Lung microvascular endothelial cell (primary cell): ENCODE measurements around the gene KCNN3. TPM values are rescaled to one million over a fixed set of nuclear protein-coding genes. Genes with fewer than 3 reads are reported as not detected.
A peak's percentile ranks its signal among the peaks of the same experiment; 100 is the strongest.

Source experiments
- DNase-seq, 2 donors: peaks; one replicate each; pipeline versions ENCODE4 v3.0.0 to v3.0.0-alpha.2; 2010; ENCODE audit warnings: low read depth in 2 of 2
- total RNA-seq: library from RNA; depleted of rRNA; stranded (reverse); fragments of >200 nt; gene quantifications from 2 replicates; pipeline ENCODE4 v1.2.1, GENCODE V29; 2014

Gene KCNN3
- total RNA-seq, 1 donor from 2014 or later = 0.99 TPM

DNA sequence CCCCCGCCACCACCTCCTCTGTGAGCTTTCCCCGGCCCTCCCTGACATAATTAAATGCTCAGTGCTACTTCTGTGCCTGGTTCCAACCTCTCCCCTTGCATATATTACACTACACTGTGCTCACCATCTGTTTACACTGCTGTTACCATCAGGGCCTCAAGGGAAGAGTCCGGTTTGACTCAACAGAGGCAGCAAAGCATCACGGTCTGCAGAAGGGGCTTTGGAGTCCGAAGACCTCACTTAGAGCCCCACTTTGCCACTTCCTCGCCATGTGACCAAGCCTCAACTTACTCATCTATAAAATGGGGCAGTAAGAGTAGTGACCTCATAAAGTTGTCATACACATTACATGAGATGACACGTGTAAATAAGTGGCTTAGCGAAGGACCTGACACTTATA is 27.4 kb downstream of the KCNN3 start:
- no peak for DNase-seq

DNA sequence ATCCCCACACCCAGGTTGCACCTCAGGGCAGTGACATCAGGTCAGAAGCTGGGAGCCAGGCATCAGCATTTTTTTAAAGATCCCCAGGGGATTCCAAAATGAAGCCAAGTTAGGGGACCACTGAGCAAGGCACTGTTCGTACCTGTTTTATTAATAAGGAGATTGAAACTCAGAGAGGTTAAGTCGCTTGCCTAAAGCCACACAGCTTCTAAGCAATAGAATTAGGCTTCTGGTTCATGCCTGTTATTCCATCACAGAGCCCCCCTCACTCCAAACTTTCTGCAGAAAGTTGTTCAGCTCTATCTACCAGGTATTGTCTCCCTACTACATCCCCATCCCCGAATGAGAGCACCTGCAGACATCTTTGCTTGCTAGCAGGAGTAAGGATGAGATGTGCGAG is 28.7 kb downstream of the KCNN3 start:
- no peak for DNase-seq

DNA sequence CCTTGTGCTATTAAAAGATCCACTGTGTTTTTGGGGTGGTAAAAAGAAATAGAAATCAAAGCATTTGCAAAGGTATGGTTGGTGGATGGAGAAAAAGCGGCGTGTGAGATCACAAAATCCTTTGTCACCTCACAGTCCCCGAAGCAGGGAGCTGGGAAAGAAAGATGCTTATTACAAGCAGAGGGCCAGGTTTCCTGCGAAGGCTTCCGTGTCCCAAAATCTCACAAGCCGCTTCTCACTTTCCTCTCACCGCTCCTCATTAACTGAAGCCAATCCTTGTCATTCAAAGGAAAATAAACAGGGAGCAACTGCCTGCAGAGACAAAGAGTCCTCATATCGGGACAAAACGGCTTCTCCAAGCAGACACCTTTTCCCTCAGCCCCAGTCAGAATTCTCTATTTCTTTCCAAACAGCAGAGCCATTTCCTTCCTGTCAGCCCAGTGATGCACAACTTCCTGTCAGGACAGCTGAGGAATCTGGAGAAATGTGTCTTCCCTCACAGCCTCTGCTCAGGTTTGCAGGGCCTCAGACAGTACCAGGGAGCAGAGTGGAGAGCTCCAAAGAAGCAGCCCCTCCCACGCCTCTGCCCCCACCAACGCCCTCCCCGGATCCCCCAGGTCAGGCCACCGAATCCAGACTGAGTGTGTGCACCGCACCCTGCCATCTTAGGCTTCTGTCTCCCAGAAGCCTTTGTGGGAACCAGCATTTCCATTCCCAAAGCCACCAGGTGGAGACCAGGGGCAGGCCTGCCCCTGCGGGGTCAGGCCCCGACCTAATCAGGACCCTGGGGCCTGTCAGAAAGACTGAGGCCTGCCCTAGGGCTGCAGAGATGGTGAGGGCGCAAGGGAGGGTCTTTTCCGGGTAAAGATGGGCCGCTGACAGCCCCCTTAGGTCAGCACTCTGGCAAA is 29.6 kb downstream of the KCNN3 start:
- peak; percentile 41 to 71 for DNase-seq

DNA sequence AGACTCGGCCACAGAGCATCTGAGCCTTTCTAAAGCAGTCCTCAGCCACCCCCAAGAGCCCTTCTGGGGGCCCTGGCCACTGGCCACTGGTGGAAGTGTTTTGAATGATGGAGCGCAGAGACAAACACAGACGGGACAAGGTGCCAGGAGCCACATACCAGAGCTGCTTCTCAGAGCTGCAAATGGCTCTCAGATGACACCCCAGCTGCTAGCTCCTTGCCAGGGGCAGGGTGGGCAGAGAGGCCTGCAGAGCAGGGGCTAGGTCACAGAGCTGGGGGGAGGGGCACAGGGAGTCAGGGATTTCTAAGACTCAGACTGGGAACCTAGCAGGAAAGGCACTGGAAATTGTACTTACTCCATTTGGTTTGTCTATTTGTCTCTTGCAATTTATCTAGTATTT is 30.4 kb downstream of the KCNN3 start:
- no peak for DNase-seq

DNA sequence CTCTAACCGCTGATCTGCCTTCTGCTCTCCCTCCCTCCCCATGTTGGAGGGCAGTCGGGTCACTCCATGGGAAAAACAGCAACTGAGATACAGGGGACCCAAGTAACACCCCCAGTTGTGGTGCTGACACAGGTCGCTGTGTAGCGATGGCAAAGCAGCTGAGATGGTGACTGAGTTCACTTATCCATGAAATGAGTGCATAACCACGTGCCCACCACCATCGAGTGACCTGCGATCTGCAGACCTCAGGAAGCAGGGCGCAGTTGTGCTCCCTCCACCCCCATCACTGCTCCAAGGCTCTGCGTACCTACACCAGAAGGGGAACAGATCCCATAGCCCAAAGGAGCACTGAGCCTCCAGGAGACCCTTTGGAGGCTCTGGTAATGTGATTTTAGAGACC is 31.1 kb downstream of the KCNN3 start:
- no peak for DNase-seq

DNA sequence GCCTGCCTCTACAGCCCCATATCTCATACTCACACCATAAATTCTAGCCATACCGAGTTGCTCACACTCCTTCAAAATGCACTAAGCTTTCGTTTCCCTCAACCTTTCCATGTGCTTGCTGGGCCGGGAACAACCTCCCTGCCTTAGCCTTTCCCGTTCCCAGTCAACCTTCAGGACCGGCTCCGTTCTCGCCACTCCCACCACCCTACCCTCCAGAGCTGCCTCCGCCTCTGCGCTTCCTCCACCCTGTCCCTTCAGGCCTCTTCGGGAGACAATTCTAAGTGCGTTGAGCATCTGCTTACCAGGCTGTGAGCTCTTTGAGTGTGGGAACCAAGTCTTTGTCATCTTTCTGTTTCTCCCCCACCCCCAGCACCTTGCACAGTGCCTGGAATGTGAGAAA is 31.6 kb downstream of the KCNN3 start:
- DNase-seq = no peak

DNA sequence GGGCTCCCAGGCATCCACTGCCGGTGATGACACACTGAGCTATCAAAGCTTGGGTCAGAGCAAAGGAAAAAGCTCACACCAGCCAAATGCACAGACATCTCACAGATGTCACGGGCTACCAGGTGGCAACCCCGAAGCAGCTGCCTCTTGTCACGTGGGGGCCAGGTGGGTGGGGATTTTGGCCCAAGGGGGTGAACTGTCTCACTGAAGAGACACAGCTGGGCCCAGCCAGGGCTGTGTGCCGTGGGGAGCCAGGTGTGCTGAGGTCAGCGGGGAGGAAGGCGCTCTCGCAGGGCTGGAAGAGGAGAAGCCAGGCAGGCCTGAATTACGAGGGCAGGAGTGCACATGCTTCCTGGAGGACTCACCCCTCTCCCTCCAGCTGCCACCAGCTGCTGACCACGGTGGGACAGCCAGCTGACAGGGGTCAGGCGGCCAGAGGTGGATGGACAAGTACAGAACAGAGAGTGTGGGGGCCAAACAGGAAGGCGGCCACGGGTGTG is 32.4 kb downstream of the KCNN3 start:
- peak in 1 of 2 donors; percentile 26 for DNase-seq

DNA sequence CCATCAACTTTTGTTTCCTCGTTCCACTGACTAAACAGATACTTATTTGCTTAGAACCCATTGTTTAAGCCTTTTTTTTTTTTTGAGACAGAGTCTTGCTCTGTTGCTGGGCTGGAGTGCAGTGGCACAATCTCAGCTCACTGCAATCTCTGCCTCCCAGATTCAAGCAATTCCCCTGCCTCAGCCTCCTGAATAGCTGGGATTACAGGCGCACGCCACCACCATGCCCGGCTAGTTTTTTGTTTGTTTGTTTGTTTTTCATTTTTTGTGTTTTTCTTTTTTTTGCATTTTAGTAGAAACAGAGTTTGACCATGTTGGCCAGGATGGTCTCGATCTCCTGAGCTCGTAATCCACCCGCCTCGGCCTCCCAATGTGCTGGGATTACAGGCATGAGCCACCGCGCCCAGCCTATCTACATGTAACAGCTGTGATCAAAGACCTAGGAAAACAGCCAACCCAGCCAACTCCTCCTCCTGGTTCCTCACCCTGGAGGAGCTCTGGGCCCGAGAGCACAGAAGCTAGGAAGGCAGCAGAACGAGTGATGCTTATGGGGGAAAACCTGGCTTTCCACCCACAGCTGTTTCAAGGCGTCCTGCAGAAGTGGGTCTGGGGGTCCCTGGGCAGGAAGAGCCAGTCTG is 32.9 kb downstream of the KCNN3 start:
- peak; percentile 13 to 26 for DNase-seq

DNA sequence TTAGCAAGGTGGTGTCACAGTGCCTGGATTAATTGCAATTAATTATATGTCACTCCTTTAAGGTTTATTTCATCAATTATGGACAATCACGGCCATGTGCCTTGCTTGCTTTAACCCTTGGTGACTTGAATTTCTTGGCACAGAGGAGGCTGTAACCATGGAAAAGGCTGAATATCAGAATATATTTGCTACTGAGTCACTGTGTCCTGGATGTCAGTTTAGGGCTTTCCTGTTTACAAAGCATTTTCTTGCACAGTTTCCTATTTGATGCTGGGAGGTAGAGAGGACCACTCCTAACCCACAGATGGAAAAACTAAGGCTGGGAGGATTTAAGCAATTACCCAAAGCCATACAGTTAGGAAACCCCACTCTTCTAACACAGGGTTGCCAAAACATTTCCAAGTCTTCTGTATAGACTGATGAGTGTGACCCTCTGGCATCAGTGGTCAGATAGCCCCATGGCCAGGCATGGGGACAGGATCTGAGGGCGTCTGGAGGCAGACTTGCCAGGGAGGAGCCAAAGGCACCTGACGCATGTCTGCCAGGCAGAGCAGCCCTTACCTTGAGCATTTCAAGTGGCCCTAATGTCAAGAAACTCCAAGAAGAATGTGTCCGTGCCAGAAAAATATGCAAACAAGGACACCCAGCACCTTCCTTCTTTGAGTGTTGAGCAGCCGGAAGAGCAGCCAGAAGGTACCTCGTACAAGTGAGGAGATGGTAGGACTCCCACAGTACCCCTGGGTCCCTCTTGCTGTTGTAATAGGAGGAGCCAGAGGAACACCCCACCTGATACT is 34.4 kb downstream of the KCNN3 start:
- peak; percentile 79 to 82 for DNase-seq

DNA sequence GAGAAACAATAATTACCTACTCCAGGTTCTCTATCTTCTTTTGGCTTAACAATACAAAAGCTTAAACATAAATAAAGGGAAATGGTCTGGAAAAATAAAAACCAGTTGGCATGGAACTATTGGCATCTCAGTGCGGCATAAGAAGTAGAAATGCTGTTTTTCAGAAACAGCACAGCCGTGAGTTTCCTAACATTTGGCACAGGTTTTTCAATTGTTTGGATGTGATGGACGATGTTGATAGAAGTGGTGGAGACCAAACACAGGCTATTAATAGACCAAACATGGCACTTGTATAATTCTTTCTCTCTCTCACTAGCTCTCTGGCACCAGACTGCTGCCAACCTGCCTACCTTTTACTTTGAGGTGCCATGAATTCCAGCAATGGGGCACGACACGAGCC is 36.2 kb downstream of the KCNN3 start:
- peak; percentile 45 to 83 for DNase-seq

DNA sequence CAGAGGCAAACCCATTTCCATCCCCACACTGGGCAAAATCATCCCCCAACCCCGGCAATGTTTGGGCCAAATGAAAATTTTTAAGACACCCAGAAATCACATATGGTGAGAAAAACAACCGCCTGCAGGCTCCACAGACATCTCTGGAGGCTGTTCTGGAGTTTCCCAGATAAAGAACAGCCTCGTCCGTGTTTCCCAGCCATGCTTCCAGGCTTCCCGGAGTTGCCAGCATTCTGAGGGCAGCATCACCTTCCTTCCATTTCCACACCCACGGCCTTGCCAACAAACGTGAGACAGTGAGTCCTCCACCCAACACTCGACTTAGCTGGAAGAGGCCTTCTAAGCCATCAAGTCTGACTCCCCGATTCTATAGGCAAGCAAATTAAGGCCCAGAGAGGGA is 36.9 kb downstream of the KCNN3 start:
- no peak for DNase-seq

DNA sequence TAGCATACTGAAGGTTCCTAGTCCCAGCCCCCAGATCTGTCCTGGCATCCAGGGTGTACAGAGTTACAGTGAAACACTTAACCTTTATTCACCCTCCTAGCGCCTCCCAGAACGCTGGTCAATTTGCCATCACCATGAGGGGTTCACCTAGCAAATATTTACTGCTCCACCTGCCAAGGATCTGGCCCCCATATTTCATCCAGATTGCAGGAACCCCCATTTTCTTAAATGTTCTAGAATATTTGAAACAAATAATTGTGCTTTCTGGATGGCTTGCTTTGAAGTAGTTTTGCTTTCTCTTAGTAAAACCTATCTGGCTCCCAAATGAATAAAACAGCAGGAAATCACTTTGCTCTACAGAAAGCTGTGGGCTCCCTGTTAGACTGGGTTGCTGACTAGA is 37.7 kb downstream of the KCNN3 start:
- no peak for DNase-seq

DNA sequence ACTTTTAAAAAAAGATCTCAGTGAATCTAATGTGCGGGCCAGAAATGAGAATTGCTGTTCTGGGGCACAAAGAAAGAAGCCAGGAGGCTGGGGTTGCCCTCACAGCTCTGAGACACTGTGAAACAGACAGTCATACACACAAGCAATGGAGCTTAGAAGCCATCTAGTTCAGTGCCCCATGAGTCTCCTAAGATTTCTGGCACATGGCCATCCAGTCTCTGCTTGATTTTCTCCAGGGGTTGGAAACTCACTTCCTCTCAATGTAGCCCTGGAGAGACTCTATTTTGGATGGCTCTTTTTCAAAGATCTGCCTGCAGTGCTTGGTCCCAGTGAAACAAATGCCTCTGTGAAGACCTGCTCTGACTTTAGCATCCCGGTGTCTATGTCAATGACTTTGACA is 38.6 kb downstream of the KCNN3 start:
- peak in 1 of 2 donors; percentile 65 for DNase-seq

DNA sequence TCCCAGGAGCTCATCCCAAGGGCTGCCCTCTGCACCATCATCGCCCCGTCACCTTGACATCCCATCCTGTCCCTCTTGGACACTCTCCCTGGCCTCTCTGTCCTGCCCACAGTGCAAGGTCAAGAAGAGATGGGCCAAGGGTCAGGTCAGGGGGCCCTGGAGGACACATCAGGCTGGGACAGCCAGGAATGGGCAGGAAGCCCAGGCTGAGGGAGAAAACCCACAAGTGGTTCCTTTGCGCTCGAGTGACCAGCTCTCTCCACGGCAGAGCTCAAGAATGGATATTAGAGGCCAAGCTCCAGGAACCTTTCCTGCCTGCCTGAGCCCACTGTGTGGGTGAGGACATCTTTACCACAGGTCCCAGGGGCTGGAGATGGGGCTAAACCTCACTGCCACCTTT is 41.0 kb downstream of the KCNN3 start:
- DNase-seq = no peak

DNA sequence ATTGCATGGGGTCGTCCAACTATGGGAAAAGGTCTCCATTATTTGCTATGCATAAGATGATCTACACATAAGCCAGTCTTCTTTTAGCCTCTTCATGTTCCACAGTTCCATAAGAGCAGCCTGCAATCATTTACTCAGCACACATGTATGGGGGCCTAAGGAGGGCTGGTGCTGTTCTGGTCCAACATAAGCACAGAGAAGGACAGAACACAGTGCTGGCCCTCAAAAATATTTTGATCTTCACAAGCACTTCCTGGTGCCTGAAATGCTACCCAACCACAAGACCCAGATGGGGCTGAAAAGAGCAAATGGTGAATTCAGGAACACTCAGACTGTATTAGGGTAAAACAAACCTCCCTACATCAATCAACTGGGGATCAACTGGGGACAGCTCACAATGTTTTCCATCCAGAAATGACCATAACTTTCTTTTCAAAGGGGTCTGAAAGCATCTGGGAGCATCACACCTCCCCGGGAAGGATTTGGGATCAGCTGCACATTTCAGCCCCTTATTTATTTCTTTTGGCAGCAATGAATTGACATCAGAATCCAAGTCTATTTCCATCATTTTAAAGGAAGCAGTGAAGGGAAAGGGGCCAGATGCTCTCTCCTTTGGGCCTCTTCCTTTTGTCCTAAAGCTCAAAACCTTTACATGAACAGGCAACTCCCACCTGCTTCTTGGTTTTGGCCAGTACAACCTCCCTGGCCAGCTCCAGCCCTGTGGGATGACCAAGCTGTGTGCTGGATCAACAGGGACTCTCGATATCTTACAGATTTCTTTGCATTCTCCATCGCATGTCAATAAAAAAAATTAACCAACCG is 45.7 kb downstream of the KCNN3 start:
- DNase-seq = no peak

DNA sequence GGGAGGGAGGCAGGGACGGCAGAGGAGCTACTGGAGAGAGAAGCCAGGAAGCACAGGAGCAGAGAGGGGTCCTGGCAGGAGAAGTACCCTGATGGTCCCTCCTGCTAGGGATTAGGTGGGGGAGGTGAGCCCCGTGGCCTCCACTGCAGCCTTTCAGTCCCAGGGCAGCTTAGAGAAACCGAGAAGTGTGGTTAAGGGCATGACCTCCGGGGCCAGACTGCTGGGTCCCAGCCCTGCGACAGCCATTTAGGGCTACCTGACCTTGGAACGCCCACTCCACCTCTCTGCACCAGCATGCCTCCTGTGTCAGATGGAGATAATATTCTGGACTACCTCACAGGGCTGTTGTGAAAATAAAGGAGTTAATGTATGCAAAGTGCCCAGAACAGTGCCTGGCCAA is 47.4 kb downstream of the KCNN3 start:
- no peak for DNase-seq

DNA sequence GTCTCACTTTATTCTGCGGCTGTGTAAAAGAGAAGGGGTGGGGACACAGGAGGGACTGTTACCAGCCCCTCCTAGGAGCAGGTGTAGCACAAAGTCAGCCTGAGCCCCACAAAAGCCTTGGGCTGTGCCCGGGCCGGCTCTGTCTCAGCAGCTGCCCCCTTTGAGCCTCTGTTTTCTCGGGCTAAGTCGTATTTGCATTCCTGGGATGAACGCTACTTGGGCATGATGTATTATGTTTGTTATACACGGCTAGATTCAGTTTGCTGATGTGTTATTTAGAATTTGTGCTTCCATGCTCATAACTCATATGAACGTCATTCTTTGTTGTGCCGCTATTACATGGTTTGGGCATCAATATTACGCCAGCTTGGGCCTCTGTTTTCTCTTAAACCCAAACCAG is 47.8 kb downstream of the KCNN3 start:
- DNase-seq = no peak

DNA sequence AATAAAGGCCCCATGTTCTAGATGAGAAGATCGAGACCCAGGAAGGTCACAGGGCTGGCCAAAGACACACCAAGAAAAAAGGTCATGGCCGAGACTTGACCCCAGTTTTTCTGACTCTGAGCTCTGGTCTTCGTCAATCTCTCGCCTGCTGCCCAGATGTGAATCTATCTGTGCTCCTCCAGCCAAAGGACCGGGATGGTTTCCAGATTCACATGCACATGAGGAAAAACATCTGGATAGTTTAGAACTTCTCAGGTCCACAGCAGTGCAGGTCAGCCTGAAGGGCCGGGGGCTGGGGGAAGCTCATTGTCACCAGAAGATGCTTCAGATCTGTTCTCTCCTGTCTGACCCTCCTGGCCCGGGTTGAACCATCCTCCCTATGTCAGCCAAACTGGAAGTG is 49.0 kb downstream of the KCNN3 start:
- no peak for DNase-seq

DNA sequence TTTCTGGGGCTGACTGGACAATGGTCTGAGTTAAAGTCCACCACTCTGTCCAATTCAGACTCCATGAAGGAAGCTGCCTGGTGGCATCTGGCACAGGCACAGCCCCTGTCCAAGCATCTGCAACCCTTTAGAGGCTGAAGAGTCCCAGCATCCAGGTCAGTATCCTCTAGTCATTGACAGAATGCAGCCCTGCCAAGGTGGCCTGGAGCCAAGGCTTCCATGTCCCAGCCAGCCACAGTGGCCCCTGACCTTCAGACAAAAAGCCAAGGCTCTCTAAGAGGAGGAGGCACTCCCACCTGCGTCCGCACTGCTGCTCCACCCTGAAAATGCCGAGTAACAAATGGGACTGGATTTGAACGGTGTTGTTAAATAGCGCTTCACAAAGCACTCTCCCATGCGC is 49.4 kb downstream of the KCNN3 start:
- DNase-seq = no peak

DNA sequence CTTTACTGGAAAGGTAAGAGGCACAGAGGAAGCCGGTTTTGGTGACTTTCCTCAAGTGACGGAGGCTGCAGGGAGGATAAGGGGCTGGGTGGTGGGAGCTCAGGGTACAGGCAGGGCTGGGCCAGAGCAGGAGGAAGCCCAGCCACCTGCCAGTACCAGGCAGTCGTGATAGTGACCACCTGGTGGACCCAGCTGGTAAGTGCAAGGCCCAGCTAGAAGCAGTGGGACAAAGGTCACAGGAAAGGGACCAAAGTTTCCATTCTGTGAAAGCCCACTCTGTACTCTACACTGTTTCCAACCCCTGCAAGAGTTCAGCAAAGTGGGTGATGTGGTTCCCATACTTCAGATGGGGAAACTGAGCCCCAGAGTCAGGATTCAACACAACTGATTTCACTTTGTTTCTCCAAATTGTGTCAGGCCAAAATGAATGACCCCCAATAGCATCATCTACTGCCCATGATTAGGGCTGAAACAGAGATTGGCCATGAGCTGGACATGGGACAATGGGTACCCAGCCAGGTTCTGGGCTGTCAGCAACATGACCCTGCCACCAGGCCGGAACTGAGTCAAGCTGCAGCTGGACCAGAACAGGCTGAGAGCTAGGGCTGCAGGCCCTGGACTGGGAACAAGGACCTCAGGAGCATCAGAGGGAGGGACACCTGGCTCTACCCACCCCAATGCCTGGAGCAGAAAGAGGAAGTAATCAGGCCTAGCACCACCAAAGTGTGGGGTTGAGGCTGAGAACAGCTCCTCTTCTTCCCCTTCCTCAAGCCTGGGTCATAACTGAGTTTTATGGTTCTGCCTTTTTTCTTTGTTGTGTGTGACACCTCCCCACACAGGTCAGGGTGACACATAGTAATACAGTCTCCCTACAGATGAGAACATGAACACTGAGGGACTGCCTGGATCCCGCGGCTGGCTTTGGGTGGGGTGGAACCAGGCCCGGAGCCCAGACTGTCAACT is 50.2 kb downstream of the KCNN3 start:
- peak; percentile 23 to 52 for DNase-seq
